ENCODE data around the gene DDX39A. TPM values are rescaled to one million over a fixed set of nuclear protein-coding genes. Genes with fewer than 3 reads are reported as not detected.
"Not testable (repeated sequence)": the region's sequence is repeated elsewhere in the genome, so short reads cannot be mapped to it uniquely, and the experiment has no call there.

Gene DDX39A
- total RNA-seq, 1 experiment from 2014 or later, result 92.4 TPM

DNA sequence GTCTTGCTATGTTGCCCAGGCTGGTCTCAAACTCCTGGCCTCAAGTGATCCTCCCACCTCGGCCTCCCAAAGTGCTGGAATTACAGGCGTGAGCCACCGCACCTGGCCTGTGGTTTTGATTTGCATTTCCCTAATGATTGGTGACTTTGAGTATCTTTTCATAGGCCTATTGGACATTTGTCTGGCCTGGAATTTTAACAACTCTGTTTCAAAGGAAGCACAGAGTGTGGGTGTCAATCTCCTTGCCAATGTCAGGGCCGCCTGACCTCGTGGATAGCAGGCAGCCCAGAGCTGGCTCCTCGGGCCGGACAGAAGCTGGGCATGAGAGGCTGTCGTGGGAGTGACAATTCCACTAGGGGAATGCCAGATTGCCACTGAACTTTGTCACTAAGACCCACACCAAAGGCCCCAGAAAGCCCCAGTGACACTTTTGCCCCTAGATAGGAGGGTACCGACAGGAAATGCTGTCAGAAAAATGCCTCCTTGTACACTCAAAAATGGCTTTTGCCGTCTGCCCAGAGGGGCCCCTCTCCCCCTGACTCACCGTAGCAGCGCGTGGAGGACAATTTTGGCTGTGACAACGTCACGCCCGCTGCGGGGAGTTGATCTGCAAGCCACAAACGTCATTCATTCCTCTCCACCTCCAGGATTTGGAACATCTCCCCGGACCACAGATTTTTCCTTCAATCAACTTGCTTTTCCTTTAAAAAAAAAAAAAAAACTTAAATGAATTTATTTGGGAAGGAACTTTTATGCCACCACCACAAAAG is 49.6 kb downstream of the DDX39A start:
- no peaks in the 10 kb centered on the region for H3K27me3 ChIP-seq (ENCODE audit: low read length)
- no peak overlapping the region for H3K9ac ChIP-seq (ENCODE audit: low read length)
- H2AFZ ChIP-seq (ENCODE audit: low read length), result no peak overlapping the region
- DNase-seq, result no peak
- no peaks in the 10 kb centered on the region for H3K79me2 ChIP-seq (ENCODE audit: low read length)
- H3K9me3 ChIP-seq (ENCODE audit: low read length), result no peaks in the 10 kb centered on the region
- no peak overlapping the region for H3K4me3 ChIP-seq (ENCODE audit: low read length)
- no peak overlapping the region for H3K27ac ChIP-seq (ENCODE audit: low read length)
- peaks cover 24% of the 10 kb centered on the region for H3K4me1 ChIP-seq (ENCODE audit: low read length)
- no peaks in the 10 kb centered on the region for H4K20me1 ChIP-seq (ENCODE audit: insufficient read depth, low read depth, low read length)
- no peaks in the 10 kb centered on the region for H3K36me3 ChIP-seq (ENCODE audit: insufficient read depth, low read length)
- H3K4me2 ChIP-seq (ENCODE audit: low read depth, low read length, poor library complexity, severe bottlenecking), result peak overlapping the region; percentile 36
- no peaks in the 10 kb centered on the region for H3K9me2 ChIP-seq (replicated peaks; ENCODE audit: insufficient read depth, low read length)

GRCh38 chr19:14368011-14368513 is 51.1 kb downstream of the DDX39A start:
- no peaks in the 10 kb centered on the region for H3K79me2 ChIP-seq (ENCODE audit: low read length)
- no peaks in the 10 kb centered on the region for H4K20me1 ChIP-seq (ENCODE audit: insufficient read depth, low read depth, low read length)
- no peaks in the 10 kb centered on the region for H3K27me3 ChIP-seq (ENCODE audit: low read length)
- no peak for DNase-seq
- H3K27ac ChIP-seq (ENCODE audit: low read length), result no peak overlapping the region
- H3K36me3 ChIP-seq (ENCODE audit: insufficient read depth, low read length), result no peaks in the 10 kb centered on the region
- H3K4me1 ChIP-seq (ENCODE audit: low read length), result peaks cover 24% of the 10 kb centered on the region
- H3K9me2 ChIP-seq (replicated peaks; ENCODE audit: insufficient read depth, low read length), result no peaks in the 10 kb centered on the region
- H3K9ac ChIP-seq (ENCODE audit: low read length), result no peak overlapping the region
- no peak overlapping the region for H2AFZ ChIP-seq (ENCODE audit: low read length)
- no peaks in the 10 kb centered on the region for H3K9me3 ChIP-seq (ENCODE audit: low read length)
- no peak overlapping the region for H3K4me3 ChIP-seq (ENCODE audit: low read length)
- H3K4me2 ChIP-seq (ENCODE audit: low read depth, low read length, poor library complexity, severe bottlenecking), result no peak overlapping the region

DNA sequence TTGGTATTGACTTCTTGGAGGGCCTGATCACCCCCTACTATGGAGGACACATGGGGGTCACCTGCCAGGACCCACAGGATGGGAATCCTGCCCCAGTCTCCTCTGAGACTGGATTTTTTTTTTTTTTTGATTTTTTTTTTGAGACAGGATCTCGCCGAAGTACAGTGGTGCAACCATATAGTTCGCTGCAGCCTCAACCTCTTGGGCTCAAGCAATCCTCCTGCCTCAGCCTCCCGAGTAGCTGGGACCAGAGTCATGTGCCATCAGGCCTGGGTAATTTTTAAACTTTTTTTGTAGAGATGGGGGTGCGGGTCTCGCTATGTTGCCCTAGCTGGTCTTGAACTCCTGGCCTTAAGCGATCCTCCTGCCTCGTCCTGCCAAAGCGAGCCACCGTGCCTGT is 52.1 kb downstream of the DDX39A start:
- H2AFZ ChIP-seq (ENCODE audit: low read length), result no peak overlapping the region
- H3K27ac ChIP-seq (ENCODE audit: low read length), result no peak overlapping the region

GRCh38 chr19:14366529-14366928 is 52.6 kb downstream of the DDX39A start:
- no peak overlapping the region for H3K9ac ChIP-seq (ENCODE audit: low read length)
- peaks cover 24% of the 10 kb centered on the region for H3K4me1 ChIP-seq (ENCODE audit: low read length)
- no peaks in the 10 kb centered on the region for H3K27me3 ChIP-seq (ENCODE audit: low read length)
- no peaks in the 10 kb centered on the region for H4K20me1 ChIP-seq (ENCODE audit: insufficient read depth, low read depth, low read length)
- H3K27ac ChIP-seq (ENCODE audit: low read length), result no peak overlapping the region
- H3K36me3 ChIP-seq (ENCODE audit: insufficient read depth, low read length), result no peaks in the 10 kb centered on the region
- H3K4me2 ChIP-seq (ENCODE audit: low read depth, low read length, poor library complexity, severe bottlenecking), result peak overlapping the region; percentile 39
- no peak overlapping the region for H2AFZ ChIP-seq (ENCODE audit: low read length)
- no peaks in the 10 kb centered on the region for H3K9me2 ChIP-seq (replicated peaks; ENCODE audit: insufficient read depth, low read length)
- DNase-seq, result peak; percentile 92
- H3K79me2 ChIP-seq (ENCODE audit: low read length), result no peaks in the 10 kb centered on the region
- H3K9me3 ChIP-seq (ENCODE audit: low read length), result no peaks in the 10 kb centered on the region
- no peak overlapping the region for H3K4me3 ChIP-seq (ENCODE audit: low read length)

More for the DNA sequence above, 52.1 kb downstream of the DDX39A start:
- H3K27me3 ChIP-seq (ENCODE audit: low read length), result no peaks in the 10 kb centered on the region
- no peak overlapping the region for H3K4me3 ChIP-seq (ENCODE audit: low read length)
- H3K9me3 ChIP-seq (ENCODE audit: low read length), result no peaks in the 10 kb centered on the region
- no peaks in the 10 kb centered on the region for H3K36me3 ChIP-seq (ENCODE audit: insufficient read depth, low read length)
- H4K20me1 ChIP-seq (ENCODE audit: insufficient read depth, low read depth, low read length), result no peaks in the 10 kb centered on the region
- H3K79me2 ChIP-seq (ENCODE audit: low read length), result no peaks in the 10 kb centered on the region
- no peak overlapping the region for H3K4me2 ChIP-seq (ENCODE audit: low read depth, low read length, poor library complexity, severe bottlenecking)
- H3K9ac ChIP-seq (ENCODE audit: low read length), result no peak overlapping the region
- H3K9me2 ChIP-seq (replicated peaks; ENCODE audit: insufficient read depth, low read length), result no peaks in the 10 kb centered on the region
- DNase-seq, result no peak
- H3K4me1 ChIP-seq (ENCODE audit: low read length), result peaks cover 24% of the 10 kb centered on the region

DNA sequence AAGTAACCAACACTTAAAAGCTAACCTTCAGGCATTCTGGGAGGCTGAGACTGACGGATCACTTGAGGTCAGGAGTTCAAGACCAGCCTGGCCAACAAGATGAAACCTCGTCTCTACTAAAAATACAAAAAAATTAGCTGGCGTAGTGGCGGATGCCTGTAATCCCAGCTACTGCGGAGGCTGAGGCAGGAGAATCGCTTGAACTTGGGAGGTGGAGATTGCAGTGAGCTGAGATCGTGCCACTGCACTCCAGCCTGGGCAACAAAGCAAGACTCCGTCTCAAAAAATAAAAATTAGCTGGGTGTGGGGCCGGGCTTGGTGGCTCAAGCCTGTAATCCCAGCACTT is 55.1 kb downstream of the DDX39A start:
- H4K20me1 ChIP-seq (ENCODE audit: insufficient read depth, low read depth, low read length); H3K9me2 ChIP-seq (replicated peaks; ENCODE audit: insufficient read depth, low read length); H3K27ac ChIP-seq (ENCODE audit: low read length); H3K9ac ChIP-seq (ENCODE audit: low read length); H3K4me1 ChIP-seq (ENCODE audit: low read length); H3K79me2 ChIP-seq (ENCODE audit: low read length); DNase-seq; H3K4me3 ChIP-seq (ENCODE audit: low read length); H3K9me3 ChIP-seq (ENCODE audit: low read length); H3K36me3 ChIP-seq (ENCODE audit: insufficient read depth, low read length); H3K4me2 ChIP-seq (ENCODE audit: low read depth, low read length, poor library complexity, severe bottlenecking); H2AFZ ChIP-seq (ENCODE audit: low read length); H3K27me3 ChIP-seq (ENCODE audit: low read length): not testable (repeated sequence)

DNA sequence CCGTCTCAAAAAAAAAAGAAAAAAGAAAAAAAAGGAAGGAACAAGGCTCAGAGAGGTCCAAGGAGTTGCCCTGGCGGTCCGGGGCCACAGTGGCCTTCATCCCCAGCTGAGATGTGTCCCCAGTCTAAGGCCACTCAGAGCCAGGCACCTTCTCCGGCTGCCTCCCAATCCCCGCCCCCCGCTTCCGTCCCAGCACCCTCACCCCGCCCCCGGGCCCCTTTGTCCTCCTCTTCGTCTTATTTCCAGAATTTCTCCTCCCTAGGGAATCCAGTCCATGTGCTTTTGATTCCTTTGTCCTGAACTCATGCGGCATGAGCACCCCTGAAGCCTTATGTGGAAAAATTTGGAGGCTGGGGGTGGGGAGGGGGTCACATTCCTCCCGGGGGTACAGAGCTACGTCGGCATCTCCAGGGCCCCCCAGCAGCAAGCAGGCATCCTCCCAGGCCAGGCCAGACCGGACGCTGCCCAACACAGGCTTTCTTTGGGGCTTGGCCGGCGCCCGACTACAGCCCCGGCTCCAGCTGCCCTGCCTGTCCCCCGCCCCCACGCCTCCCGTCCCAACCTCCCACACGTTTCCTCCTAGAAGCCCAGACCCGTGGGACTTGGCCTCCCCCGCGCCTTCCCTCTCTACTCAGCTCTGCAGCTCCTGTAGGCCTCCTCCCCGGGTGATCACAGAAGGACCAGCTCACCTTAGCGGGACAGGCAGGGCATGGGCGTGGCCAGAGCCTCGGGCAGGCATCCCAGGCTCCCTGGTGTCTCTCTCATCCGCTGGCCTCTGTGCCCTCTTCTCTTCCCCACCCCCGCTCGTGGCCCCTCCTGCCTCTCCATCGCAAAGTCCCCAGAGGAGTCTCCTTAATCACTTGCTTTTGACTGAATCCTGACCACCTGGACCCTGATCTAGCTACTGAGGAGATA is 55.7 kb downstream of the DDX39A start:
- no peaks in the 10 kb centered on the region for H3K9me3 ChIP-seq (ENCODE audit: low read length)
- H4K20me1 ChIP-seq (ENCODE audit: insufficient read depth, low read depth, low read length), result no peaks in the 10 kb centered on the region
- peaks cover 8% of the 10 kb centered on the region for H3K4me1 ChIP-seq (ENCODE audit: low read length)
- no peak overlapping the region for H3K9ac ChIP-seq (ENCODE audit: low read length)
- peak overlapping the region; percentile 15 for H3K4me2 ChIP-seq (ENCODE audit: low read depth, low read length, poor library complexity, severe bottlenecking)
- no peaks in the 10 kb centered on the region for H3K27me3 ChIP-seq (ENCODE audit: low read length)
- H3K36me3 ChIP-seq (ENCODE audit: insufficient read depth, low read length), result no peaks in the 10 kb centered on the region
- no peak for DNase-seq
- H3K79me2 ChIP-seq (ENCODE audit: low read length), result no peaks in the 10 kb centered on the region
- no peak overlapping the region for H2AFZ ChIP-seq (ENCODE audit: low read length)
- H3K9me2 ChIP-seq (replicated peaks; ENCODE audit: insufficient read depth, low read length), result no peaks in the 10 kb centered on the region
- H3K27ac ChIP-seq (ENCODE audit: low read length), result no peak overlapping the region
- H3K4me3 ChIP-seq (ENCODE audit: low read length), result no peak overlapping the region

- no peaks in the 10 kb centered on the region for H3K27me3 ChIP-seq (ENCODE audit: low read length)
- peak; percentile 76 for DNase-seq
- H3K4me1 ChIP-seq (ENCODE audit: low read length), result peaks cover 8% of the 10 kb centered on the region
- no peaks in the 10 kb centered on the region for H4K20me1 ChIP-seq (ENCODE audit: insufficient read depth, low read depth, low read length)
- H3K4me3 ChIP-seq (ENCODE audit: low read length), result no peak overlapping the region
- no peak overlapping the region for H2AFZ ChIP-seq (ENCODE audit: low read length)
- no peak overlapping the region for H3K9ac ChIP-seq (ENCODE audit: low read length)
- H3K79me2 ChIP-seq (ENCODE audit: low read length), result no peaks in the 10 kb centered on the region
- H3K9me2 ChIP-seq (replicated peaks; ENCODE audit: insufficient read depth, low read length), result no peaks in the 10 kb centered on the region
- no peak overlapping the region for H3K27ac ChIP-seq (ENCODE audit: low read length)
- H3K4me2 ChIP-seq (ENCODE audit: low read depth, low read length, poor library complexity, severe bottlenecking), result no peak overlapping the region
- H3K9me3 ChIP-seq (ENCODE audit: low read length), result no peaks in the 10 kb centered on the region
- no peaks in the 10 kb centered on the region for H3K36me3 ChIP-seq (ENCODE audit: insufficient read depth, low read length)
Observed at GRCh38 chr19:14361824-14362223, 57.3 kb downstream of the DDX39A start.
